Measurements from ENCODE around the gene KRAS. TPM values are rescaled to one million over a fixed set of nuclear protein-coding genes. Genes with fewer than 3 reads are reported as not detected.

Gene KRAS
- total and polyA plus RNA-seq, 2 of the 13 experiments (the other 11 are each of a cell fraction or from before 2014, with no cell fraction given): 6.5 to 9.8 TPM

DNA sequence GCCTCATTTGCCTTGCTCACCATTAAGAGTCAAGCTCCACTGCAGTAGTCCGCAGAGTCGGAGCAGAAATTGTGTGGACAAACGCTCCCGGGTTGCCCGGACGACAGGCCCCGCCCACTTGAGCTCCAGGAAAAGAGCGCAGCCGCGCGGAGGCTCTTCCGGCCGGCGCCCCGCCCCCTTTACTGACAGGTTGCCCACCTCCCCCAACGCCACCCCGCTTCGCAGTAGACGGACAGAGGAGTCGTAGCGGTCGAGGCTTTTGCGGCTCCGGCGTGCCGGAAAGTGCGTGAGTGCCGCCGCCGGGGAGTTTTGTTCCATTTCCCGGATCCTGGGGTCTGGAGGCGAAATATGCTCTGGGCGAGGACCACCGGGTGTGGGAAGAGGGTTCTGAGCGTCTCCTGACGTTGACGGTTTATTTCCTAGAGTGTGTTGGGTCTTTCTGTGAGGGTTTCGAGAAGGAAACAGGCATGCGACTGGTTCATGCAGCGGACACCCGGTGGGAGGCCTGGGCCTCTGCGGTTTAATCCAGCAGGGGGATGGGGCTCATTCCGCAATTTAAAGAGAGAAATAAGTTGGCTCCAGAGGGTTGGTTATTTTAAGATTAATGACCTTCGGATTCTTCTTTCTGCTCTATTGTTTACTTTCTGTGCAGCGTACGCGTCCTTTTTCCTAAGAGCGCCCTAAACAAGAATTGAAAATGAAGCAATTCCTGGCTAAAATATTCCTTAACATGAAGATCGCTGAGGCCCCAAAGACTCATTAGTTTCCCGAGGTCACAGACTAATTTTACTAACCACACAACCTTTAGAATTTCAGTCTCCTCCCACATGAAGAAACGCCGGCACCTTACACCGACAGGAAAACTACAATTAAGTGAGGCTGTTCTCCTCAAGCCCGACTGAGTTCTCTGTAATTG lies 55.4 kb downstream of the KRAS start, which contains the start of the genes DNAI7 and ETFRF1 (continued):
- TF ChIP-seq, protein P1, sequence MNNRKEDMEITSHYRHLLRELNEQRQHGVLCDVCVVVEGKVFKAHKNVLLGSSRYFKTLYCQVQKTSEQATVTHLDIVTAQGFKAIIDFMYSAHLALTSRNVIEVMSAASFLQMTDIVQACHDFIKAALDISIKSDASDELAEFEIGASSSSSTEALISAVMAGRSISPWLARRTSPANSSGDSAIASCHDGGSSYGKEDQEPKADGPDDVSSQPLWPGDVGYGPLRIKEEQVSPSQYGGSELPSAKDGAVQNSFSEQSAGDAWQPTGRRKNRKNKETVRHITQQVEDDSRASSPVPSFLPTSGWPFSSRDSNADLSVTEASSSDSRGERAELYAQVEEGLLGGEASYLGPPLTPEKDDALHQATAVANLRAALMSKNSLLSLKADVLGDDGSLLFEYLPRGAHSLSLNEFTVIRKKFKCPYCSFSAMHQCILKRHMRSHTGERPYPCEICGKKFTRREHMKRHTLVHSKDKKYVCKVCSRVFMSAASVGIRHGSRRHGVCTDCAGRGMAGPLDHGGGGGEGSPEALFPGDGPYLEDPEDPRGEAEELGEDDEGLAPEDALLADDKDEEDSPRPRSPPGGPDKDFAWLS (CRISPR knock-in tag; IDR thresholded peaks at IDR 0.05; ENCODE audit: borderline replicate concordance): no peak
- TF ChIP-seq, protein P2, sequence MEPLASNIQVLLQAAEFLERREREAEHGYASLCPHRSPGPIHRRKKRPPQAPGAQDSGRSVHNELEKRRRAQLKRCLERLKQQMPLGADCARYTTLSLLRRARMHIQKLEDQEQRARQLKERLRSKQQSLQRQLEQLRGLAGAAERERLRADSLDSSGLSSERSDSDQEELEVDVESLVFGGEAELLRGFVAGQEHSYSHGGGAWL (CRISPR knock-in tag; IDR thresholded peaks at IDR 0.05): peak; percentile 68; the same call in 1 of the 2 replicates
- TF ChIP-seq, protein P3, sequence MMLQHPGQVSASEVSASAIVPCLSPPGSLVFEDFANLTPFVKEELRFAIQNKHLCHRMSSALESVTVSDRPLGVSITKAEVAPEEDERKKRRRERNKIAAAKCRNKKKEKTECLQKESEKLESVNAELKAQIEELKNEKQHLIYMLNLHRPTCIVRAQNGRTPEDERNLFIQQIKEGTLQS (CRISPR knock-in tag; IDR thresholded peaks at IDR 0.05): 0 out of 2 replicates have a peak, but pooled peaks have one; percentile 11
- no peak for TF ChIP-seq PHB2 (IDR thresholded peaks at IDR 0.05; ENCODE audit: partially characterized antibody)
- TF ChIP-seq AHR (CRISPR knock-in tag; IDR thresholded peaks at IDR 0.05): no peak
- TF ChIP-seq, protein P4, sequence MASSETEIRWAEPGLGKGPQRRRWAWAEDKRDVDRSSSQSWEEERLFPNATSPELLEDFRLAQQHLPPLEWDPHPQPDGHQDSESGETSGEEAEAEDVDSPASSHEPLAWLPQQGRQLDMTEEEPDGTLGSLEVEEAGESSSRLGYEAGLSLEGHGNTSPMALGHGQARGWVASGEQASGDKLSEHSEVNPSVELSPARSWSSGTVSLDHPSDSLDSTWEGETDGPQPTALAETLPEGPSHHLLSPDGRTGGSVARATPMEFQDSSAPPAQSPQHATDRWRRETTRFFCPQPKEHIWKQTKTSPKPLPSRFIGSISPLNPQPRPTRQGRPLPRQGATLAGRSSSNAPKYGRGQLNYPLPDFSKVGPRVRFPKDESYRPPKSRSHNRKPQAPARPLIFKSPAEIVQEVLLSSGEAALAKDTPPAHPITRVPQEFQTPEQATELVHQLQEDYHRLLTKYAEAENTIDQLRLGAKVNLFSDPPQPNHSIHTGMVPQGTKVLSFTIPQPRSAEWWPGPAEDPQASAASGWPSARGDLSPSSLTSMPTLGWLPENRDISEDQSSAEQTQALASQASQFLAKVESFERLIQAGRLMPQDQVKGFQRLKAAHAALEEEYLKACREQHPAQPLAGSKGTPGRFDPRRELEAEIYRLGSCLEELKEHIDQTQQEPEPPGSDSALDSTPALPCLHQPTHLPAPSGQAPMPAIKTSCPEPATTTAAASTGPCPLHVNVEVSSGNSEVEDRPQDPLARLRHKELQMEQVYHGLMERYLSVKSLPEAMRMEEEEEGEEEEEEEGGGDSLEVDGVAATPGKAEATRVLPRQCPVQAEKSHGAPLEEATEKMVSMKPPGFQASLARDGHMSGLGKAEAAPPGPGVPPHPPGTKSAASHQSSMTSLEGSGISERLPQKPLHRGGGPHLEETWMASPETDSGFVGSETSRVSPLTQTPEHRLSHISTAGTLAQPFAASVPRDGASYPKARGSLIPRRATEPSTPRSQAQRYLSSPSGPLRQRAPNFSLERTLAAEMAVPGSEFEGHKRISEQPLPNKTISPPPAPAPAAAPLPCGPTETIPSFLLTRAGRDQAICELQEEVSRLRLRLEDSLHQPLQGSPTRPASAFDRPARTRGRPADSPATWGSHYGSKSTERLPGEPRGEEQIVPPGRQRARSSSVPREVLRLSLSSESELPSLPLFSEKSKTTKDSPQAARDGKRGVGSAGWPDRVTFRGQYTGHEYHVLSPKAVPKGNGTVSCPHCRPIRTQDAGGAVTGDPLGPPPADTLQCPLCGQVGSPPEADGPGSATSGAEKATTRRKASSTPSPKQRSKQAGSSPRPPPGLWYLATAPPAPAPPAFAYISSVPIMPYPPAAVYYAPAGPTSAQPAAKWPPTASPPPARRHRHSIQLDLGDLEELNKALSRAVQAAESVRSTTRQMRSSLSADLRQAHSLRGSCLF (CRISPR knock-in tag; IDR thresholded peaks at IDR 0.05; ENCODE audit: borderline replicate concordance): no peak
- TF ChIP-seq SCMH1 (CRISPR knock-in tag; IDR thresholded peaks at IDR 0.05; ENCODE audit: borderline replicate concordance): no peak
- 0 out of 2 replicates have a peak, but pooled peaks have one; percentile 23 for TF ChIP-seq ZNF747 (CRISPR knock-in tag; IDR thresholded peaks at IDR 0.05; ENCODE audit: borderline replicate concordance)
- TF ChIP-seq, protein P5, sequence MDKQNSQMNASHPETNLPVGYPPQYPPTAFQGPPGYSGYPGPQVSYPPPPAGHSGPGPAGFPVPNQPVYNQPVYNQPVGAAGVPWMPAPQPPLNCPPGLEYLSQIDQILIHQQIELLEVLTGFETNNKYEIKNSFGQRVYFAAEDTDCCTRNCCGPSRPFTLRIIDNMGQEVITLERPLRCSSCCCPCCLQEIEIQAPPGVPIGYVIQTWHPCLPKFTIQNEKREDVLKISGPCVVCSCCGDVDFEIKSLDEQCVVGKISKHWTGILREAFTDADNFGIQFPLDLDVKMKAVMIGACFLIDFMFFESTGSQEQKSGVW (CRISPR knock-in tag; IDR thresholded peaks at IDR 0.05; ENCODE audit: borderline replicate concordance): no peak
- no peak for TF ChIP-seq ZBTB42 (CRISPR knock-in tag; IDR thresholded peaks at IDR 0.05)
- TF ChIP-seq ZSCAN30 (CRISPR knock-in tag; IDR thresholded peaks at IDR 0.05): no peak
- TF ChIP-seq, protein P6, sequence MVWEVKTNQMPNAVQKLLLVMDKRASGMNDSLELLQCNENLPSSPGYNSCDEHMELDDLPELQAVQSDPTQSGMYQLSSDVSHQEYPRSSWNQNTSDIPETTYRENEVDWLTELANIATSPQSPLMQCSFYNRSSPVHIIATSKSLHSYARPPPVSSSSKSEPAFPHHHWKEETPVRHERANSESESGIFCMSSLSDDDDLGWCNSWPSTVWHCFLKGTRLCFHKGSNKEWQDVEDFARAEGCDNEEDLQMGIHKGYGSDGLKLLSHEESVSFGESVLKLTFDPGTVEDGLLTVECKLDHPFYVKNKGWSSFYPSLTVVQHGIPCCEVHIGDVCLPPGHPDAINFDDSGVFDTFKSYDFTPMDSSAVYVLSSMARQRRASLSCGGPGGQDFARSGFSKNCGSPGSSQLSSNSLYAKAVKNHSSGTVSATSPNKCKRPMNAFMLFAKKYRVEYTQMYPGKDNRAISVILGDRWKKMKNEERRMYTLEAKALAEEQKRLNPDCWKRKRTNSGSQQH (CRISPR knock-in tag; IDR thresholded peaks at IDR 0.05; ENCODE audit: low read depth): peak; percentile 51; the same call in 1 of the 2 replicates
- peak; percentile 58 for TF ChIP-seq PTBP1 (IDR thresholded peaks at IDR 0.05; ENCODE audit: low read depth, low read length, poor library complexity, severe bottlenecking)
- TF ChIP-seq ZNF567 (CRISPR knock-in tag; IDR thresholded peaks at IDR 0.05; ENCODE audit: borderline replicate concordance): no peak
- no peak for TF ChIP-seq NFE2 (CRISPR knock-in tag; IDR thresholded peaks at IDR 0.05)
- peak; percentile 69; the same call in 1 of the 2 replicates for TF ChIP-seq MEIS1 (CRISPR knock-in tag; IDR thresholded peaks at IDR 0.05; ENCODE audit: borderline replicate concordance)
- TF ChIP-seq MAFF (IDR thresholded peaks at IDR 0.05; ENCODE audit: low read depth, low read length): no peak
- no peak for TF ChIP-seq ZNF446 (CRISPR knock-in tag; IDR thresholded peaks at IDR 0.05)
- TF ChIP-seq STAG1 (CRISPR knock-in tag; IDR thresholded peaks at IDR 0.05): no peak
